Astrocyte of the cerebellum (primary cell): Measurements from ENCODE around the gene UMAD1.

Experiments
- DNase-seq: peaks from one replicate; pipeline ENCODE4 v3.0.0-alpha.2; 2011; ENCODE audit warnings: low read depth
- H3K4me3 ChIP-seq: 2 replicates; pipeline ENCODE4 v1.5.1; 2011; ENCODE audit warnings: mild to moderate bottlenecking, low read depth, low read length, moderate library complexity
- in situ Hi-C: cut with HindIII; loops from 2 replicates; pipeline ENCODE4 v1.10.0; 2017; ENCODE audit warnings: low sequenced_read_pairs
- TF ChIP-seq, protein P1 (sequence below): IDR thresholded peaks from 2 replicates; pipeline ENCODE4 v1.5.1; 2012; ENCODE audit warnings: low read length, low read depth, moderate library complexity, mild to moderate bottlenecking; ENCODE audit errors: missing control alignments

The UMAD1 gene

DNA sequence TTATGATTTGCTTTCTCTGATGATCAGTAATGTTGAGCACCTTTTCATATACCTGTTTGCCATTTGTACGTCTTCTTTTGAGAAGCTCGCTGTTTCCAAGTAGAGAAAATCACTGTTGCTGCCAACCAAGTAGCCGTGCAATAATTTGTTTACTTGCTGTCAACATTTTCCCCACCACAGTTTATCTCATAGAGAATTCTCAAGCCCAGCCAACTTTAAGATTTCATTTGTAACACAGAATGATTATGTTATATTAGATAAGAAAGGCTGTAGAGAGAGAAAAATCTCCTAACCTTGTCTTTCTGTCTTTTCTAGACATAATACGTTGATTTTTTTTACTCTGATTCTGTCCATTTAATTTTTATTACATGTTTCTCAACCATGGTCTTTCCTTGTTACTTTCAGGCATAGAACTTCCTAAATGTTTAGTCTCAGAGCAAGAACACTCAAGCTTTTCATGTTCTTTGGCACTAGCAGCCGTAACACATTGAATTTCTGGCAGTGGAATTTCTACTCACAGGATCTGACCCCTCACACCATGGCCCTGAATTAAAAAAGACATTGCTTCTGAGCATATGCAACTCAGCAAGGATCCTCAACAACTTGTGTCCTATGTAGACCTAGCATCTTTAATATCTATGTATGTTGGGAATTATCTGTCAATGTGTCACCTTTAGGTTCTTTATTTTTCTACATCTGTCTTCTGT, 54.7 kb downstream of the UMAD1 start:
- peak; percentile 26 for DNase-seq
- TF ChIP-seq, protein P1, sequence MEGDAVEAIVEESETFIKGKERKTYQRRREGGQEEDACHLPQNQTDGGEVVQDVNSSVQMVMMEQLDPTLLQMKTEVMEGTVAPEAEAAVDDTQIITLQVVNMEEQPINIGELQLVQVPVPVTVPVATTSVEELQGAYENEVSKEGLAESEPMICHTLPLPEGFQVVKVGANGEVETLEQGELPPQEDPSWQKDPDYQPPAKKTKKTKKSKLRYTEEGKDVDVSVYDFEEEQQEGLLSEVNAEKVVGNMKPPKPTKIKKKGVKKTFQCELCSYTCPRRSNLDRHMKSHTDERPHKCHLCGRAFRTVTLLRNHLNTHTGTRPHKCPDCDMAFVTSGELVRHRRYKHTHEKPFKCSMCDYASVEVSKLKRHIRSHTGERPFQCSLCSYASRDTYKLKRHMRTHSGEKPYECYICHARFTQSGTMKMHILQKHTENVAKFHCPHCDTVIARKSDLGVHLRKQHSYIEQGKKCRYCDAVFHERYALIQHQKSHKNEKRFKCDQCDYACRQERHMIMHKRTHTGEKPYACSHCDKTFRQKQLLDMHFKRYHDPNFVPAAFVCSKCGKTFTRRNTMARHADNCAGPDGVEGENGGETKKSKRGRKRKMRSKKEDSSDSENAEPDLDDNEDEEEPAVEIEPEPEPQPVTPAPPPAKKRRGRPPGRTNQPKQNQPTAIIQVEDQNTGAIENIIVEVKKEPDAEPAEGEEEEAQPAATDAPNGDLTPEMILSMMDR, result no peak

GRCh38 chr7:7696458-7697119, 56.0 kb downstream of the UMAD1 start:
- TF ChIP-seq, protein P1, result no peak
- H3K4me3 ChIP-seq, result no peak overlapping the region
- DNase-seq, result peak; percentile 12
- in situ Hi-C loops, result no loop called here

More for the DNA sequence above, 54.7 kb downstream of the UMAD1 start:
- in situ Hi-C loops, result no loop called here
- H3K4me3 ChIP-seq, result no peak overlapping the region

- TF ChIP-seq, protein P1, result no peak
- no peak for DNase-seq
- H3K4me3 ChIP-seq, result no peak overlapping the region
- in situ Hi-C loops, result no loop called here
These were observed 58.4 kb downstream of the UMAD1 start for GRCh38 chr7:7698930-7699329.

- in situ Hi-C loops, result no loop called here
- DNase-seq, result no peak
- H3K4me3 ChIP-seq, result no peak overlapping the region
- TF ChIP-seq, protein P1, result no peak
These were observed 58.8 kb downstream of the UMAD1 start for GRCh38 chr7:7699380-7699779.

- in situ Hi-C loops, result no loop called here
- H3K4me3 ChIP-seq, result no peak overlapping the region
- TF ChIP-seq, protein P1, result no peak
- DNase-seq, result no peak
These were observed 59.4 kb downstream of the UMAD1 start for GRCh38 chr7:7699970-7700369.

- in situ Hi-C loops, result no loop called here
- TF ChIP-seq, protein P1, result no peak
- DNase-seq, result no peak
- H3K4me3 ChIP-seq, result no peak overlapping the region
These were observed 61.0 kb downstream of the UMAD1 start for GRCh38 chr7:7701527-7701926.
